HCT116 (cell line): ENCODE results near the gene RBBP9. TPM values are rescaled to one million over a fixed set of nuclear protein-coding genes. Genes with fewer than 3 reads are reported as not detected.

Source experiments
- ATAC-seq: fragments of 200-7000 bp; cut with Tn5 transposase; 2 replicates; pipeline ENCODE4 v1.9.1; 2020; ENCODE audit warnings: mild to moderate bottlenecking, moderate library complexity
- BruUV-seq: library from RNA; stranded (reverse); fragments of 400-500 nt; replicated peaks from 2 replicates; lab custom pipeline; 2021; lab: Mats Ljungman, UMichigan
- CTCF ChIA-PET: fragments of 300-600 bp; sonication (Branson Sonifier 250); formaldehyde crosslinking; loops from one replicate; lab custom pipeline; 2021; ENCODE audit warnings: antibody characterized with exemption; lab: Charles Lee
- POLR2A ChIA-PET: fragments of 300-600, 350-600 bp; sonication (Branson Sonifier 250); formaldehyde crosslinking; loops from one replicate; lab custom pipeline; 2021; ENCODE audit warnings: antibody characterized with exemption; lab: Charles Lee
- RAD21 ChIA-PET, 2 experiments: fragments of 300-600 bp; sonication (Branson Sonifier 250); formaldehyde crosslinking; loops; one replicate each; lab custom pipeline; 2023; ENCODE audit warnings: low total read pairs in 2 of 2; ENCODE audit not compliant: uncharacterized antibody in 2 of 2, unreplicated experiment in 2 of 2, low non-redundant PET in 1 of 2; lab: Charles Lee
- DNase-seq: peaks from one replicate; pipeline ENCODE4 v3.0.0-alpha.2; 2010; ENCODE audit warnings: low read depth, low spot score
- H2AFZ ChIP-seq: fragments of 200-600 bp; shearing (Covaris generic), sonication (generic); 2 replicates; pipeline ENCODE4 v1.6.1; 2017; ENCODE audit warnings: low read depth, mixed run types, mixed read lengths, antibody characterized with exemption, low read length; ENCODE audit not compliant: poor library complexity, severe bottlenecking
- H3K27ac ChIP-seq: 2 replicates; pipeline ENCODE4 v1.5.1; 2012; ENCODE audit warnings: low read depth, low read length
- H3K27me3 ChIP-seq: fragments of 200-600 bp; sonication (generic); 2 replicates; pipeline ENCODE4 v1.6.1; 2016; ENCODE audit warnings: mixed run types, low read length, mixed read lengths; ENCODE audit not compliant: insufficient read depth
- H3K36me3 ChIP-seq, 2 experiments: fragments of 200-500 bp in 1 of 2; fragments of 200-600 bp in 1 of 2; sonication (Bioruptor generic) in 1 of 2; sonication (generic) in 1 of 2; 2 replicates each; pipeline versions ENCODE4 v1.5.1 to v1.6.1; 2014 to 2016; ENCODE audit warnings: low read length in 2 of 2, inconsistent platforms in 1 of 2, mixed read lengths in 1 of 2, mixed run types in 1 of 2; ENCODE audit not compliant: insufficient read depth in 2 of 2, control insufficient read depth in 1 of 2
- H3K4me1 ChIP-seq, 2 experiments: fragments of 200-600 bp in 1 of 2; sonication (generic) in 1 of 2; 2 replicates each; pipeline versions ENCODE4 v1.5.1 to v1.6.1; 2012 to 2017; ENCODE audit warnings: low read length in 2 of 2, inconsistent platforms in 1 of 2, mild to moderate bottlenecking in 1 of 2, mixed read lengths in 1 of 2, mixed run types in 1 of 2, moderate library complexity in 1 of 2; ENCODE audit not compliant: insufficient read depth in 2 of 2, control insufficient read depth in 1 of 2
- H3K4me2 ChIP-seq: fragments of 200-600 bp; sonication (generic); 2 replicates; pipeline ENCODE4 v1.6.1; 2017; ENCODE audit warnings: mixed run types, low read length, mixed read lengths
- H3K4me3 ChIP-seq, 2 experiments: fragments of 200-600 bp in 1 of 2; sonication (generic) in 1 of 2; replicated peaks in 1 of 2; 2 replicates each; pipeline ENCODE4 v1.5.1; 2011 to 2016; ENCODE audit warnings: low read length in 2 of 2, control low read depth in 1 of 2, low read depth in 1 of 2, mild to moderate bottlenecking in 1 of 2, mixed read lengths in 1 of 2, mixed run types in 1 of 2
- H3K79me2 ChIP-seq: fragments of 200-600 bp; sonication (generic); 2 replicates; pipeline ENCODE4 v1.6.1; 2017; ENCODE audit warnings: mild to moderate bottlenecking, mixed run types, low read length, moderate library complexity, mixed read lengths; ENCODE audit not compliant: insufficient read depth
- H3K9ac ChIP-seq: fragments of 200-600 bp; sonication (generic); 2 replicates; pipeline ENCODE4 v1.6.1; 2016; ENCODE audit warnings: low read length, mixed read lengths
- H3K9me2 ChIP-seq: fragments of 200-600 bp; sonication (generic), shearing (Covaris generic); 2 replicates; pipeline ENCODE4 v1.6.1; 2017; ENCODE audit warnings: mixed run types, mild to moderate bottlenecking, moderate library complexity; ENCODE audit not compliant: insufficient read depth
- H3K9me3 ChIP-seq, 2 experiments: fragments of 200-500 bp in 1 of 2; fragments of 200-600 bp in 1 of 2; sonication (Bioruptor generic) in 1 of 2; sonication (generic) in 1 of 2; 2 replicates each; pipeline ENCODE4 v1.6.1; 2014 to 2017; ENCODE audit warnings: low read length in 2 of 2, mixed read lengths in 2 of 2, inconsistent platforms in 1 of 2, low read depth in 1 of 2, mild to moderate bottlenecking in 1 of 2, mixed run types in 1 of 2, moderate library complexity in 1 of 2; ENCODE audit not compliant: control insufficient read depth in 1 of 2, insufficient read depth in 1 of 2
- H4K20me1 ChIP-seq: fragments of 200-600 bp; sonication (generic), shearing (Covaris generic); 2 replicates; pipeline ENCODE4 v1.6.1; 2017; ENCODE audit warnings: mixed run types, mild to moderate bottlenecking, moderate library complexity; ENCODE audit not compliant: insufficient read depth
- EGR1 ChIP-seq: IDR thresholded peaks from 2 replicates; pipeline ENCODE4 v1.6.1; 2012; ENCODE audit warnings: low read depth
- SIN3A ChIP-seq: IDR thresholded peaks from 2 replicates; pipeline ENCODE4 v1.6.1; 2012; ENCODE audit warnings: low read depth
- SP1 ChIP-seq: IDR thresholded peaks from 2 replicates; pipeline ENCODE4 v1.6.1; 2012; ENCODE audit warnings: low read depth
- TCF7L2 ChIP-seq: IDR thresholded peaks from 2 replicates; pipeline ENCODE4 v1.7.0; 2011; ENCODE audit warnings: borderline replicate concordance, inconsistent platforms; ENCODE audit not compliant: insufficient read depth, insufficient read length; ENCODE audit errors: extremely low read depth
- ZFX ChIP-seq: fragments of 450-650 bp; IDR thresholded peaks from 2 replicates; pipeline ENCODE4 v1.6.1; 2017
- intact Hi-C: fragments of 100-400 bp; cut with micrococcal nuclease; formaldehyde crosslinking; loops from 2 replicates; pipeline ENCODE4 v1.10.0; 2022
- total RNA-seq: library from RNA; stranded (reverse); gene quantifications from one replicate; pipeline ENCODE4 v1.2.1, GENCODE V29; 2021; ENCODE audit not compliant: unreplicated experiment
- TF ChIP-seq, protein P1 (sequence below): IDR thresholded peaks from 2 replicates; pipeline ENCODE4 v1.6.1; 2012
- TF ChIP-seq, protein P2 (sequence below): IDR thresholded peaks from 2 replicates; pipeline ENCODE4 v1.6.1; 2012; ENCODE audit warnings: low read depth

RBBP9 gene
- total RNA-seq, 1 experiment from 2014 or later = 10.3 TPM

DNA sequence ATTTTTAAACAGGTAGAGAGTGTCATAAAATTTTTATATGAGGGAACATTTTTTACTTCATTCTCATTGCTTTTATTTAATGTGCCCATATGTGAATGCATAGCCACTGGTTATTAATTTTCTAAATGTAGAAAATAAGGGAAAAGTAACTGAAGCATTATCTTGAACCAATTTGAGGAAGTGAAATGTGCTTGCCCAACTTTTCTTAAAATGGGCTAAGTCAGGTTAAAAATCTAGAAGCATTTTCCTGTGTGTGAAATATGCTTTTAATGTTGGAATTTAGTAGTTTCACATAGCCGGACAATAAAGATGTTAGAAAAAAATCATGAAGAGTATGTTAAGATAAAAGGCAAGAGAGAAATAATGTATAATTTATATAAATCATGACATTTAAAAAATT, 14.5 kb upstream of the RBBP9 start:
- Histone ChIP-seq H4K20me1 (no peaks in the 10 kb centered on the region), H2AFZ (no peak overlapping the region), H3K36me3 (peaks cover 25 to 43% of the 10 kb centered on the region in 2 experiments), H3K27ac (no peak overlapping the region), H3K4me2 (no peak overlapping the region), H3K9me2 (no peaks in the 10 kb centered on the region), H3K79me2 (peaks cover 49% of the 10 kb centered on the region), H3K9me3 (no peaks in the 10 kb centered on the region), H3K9ac (no peak overlapping the region), H3K4me3 (no peak overlapping the region), H3K27me3 (no peaks in the 10 kb centered on the region), H3K4me1 (peaks cover 3 to 15% of the 10 kb centered on the region in 2 experiments; a peak in 3 of 4 replicates)
- ChIA-PET CTCF (no interaction called here), POLR2A (no interaction called here), RAD21 (no interaction called here)
- intact Hi-C loops = no loop called here
- no peak for TF ChIP-seq EGR1
- TF ChIP-seq SIN3A = no peak
- TF ChIP-seq TCF7L2 = no peak
- no peak for TF ChIP-seq ZFX
- TF ChIP-seq, protein P1, sequence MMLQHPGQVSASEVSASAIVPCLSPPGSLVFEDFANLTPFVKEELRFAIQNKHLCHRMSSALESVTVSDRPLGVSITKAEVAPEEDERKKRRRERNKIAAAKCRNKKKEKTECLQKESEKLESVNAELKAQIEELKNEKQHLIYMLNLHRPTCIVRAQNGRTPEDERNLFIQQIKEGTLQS = no peak
- TF ChIP-seq SP1 = no peak
- TF ChIP-seq, protein P2, sequence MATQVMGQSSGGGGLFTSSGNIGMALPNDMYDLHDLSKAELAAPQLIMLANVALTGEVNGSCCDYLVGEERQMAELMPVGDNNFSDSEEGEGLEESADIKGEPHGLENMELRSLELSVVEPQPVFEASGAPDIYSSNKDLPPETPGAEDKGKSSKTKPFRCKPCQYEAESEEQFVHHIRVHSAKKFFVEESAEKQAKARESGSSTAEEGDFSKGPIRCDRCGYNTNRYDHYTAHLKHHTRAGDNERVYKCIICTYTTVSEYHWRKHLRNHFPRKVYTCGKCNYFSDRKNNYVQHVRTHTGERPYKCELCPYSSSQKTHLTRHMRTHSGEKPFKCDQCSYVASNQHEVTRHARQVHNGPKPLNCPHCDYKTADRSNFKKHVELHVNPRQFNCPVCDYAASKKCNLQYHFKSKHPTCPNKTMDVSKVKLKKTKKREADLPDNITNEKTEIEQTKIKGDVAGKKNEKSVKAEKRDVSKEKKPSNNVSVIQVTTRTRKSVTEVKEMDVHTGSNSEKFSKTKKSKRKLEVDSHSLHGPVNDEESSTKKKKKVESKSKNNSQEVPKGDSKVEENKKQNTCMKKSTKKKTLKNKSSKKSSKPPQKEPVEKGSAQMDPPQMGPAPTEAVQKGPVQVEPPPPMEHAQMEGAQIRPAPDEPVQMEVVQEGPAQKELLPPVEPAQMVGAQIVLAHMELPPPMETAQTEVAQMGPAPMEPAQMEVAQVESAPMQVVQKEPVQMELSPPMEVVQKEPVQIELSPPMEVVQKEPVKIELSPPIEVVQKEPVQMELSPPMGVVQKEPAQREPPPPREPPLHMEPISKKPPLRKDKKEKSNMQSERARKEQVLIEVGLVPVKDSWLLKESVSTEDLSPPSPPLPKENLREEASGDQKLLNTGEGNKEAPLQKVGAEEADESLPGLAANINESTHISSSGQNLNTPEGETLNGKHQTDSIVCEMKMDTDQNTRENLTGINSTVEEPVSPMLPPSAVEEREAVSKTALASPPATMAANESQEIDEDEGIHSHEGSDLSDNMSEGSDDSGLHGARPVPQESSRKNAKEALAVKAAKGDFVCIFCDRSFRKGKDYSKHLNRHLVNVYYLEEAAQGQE = no peak
- DNase-seq (no peak), ATAC-seq (no peak)
- BruUV-seq = no TSS peak
